GM18873 (cell line): Measurements from ENCODE around the gene TMEM33.
"Not testable (repeated sequence)": the region's sequence is repeated elsewhere in the genome, so short reads cannot be mapped to it uniquely, and the experiment has no call there.

Experiments
- ATAC-seq: cut with Tn5 transposase; IDR thresholded peaks from one replicate; pipeline ENCODE4 v1.9.1; 2021; ENCODE audit warnings: mild to moderate bottlenecking, moderate library complexity, moderate number of reproducible peaks; ENCODE audit not compliant: unreplicated experiment, low FRiP score

Gene TMEM33, protein sequence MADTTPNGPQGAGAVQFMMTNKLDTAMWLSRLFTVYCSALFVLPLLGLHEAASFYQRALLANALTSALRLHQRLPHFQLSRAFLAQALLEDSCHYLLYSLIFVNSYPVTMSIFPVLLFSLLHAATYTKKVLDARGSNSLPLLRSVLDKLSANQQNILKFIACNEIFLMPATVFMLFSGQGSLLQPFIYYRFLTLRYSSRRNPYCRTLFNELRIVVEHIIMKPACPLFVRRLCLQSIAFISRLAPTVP

DNA sequence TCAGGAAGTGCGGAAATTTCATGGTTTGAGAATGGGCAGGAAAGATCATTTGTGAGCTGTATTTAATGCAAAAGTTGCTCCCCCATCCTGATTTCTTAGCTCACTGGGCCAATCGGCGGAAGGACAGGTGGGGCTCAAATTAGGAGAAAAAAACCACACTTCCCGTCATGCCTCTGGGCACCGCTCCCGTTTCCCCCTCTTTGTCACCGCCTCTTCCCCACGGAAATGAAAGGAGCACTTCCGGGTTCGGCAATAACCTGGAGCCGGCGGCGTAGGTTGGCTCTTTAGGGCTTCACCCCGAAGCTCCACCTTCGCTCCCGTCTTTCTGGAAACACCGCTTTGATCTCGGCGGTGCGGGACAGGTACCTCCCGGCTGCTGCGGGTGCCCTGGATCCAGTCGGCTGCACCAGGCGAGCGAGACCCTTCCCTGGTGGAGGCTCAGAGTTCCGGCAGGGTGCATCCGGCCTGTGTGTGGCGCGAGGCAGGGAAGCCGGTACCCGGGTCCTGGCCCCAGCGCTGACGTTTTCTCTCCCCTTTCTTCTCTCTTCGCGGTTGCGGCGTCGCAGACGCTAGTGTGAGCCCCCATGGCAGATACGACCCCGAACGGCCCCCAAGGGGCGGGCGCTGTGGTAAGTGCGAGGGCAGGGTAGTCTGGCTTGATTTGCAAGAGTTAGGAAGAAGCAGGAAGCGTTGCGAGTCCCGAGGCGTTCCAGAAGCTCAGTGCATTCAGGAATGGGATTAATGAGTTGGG lies at the start of gene TMEM33:
TSS of gene TMEM33 (plus strand) at position 529 of the 751 bp plus-strand sequence. CDS start at position 585, 56 bp downstream.
- ATAC-seq: peak; percentile 89

- no peak for ATAC-seq
These were observed 49.8 kb upstream of the TMEM33 start for GRCh38 chr4:41885456-41885855.

- no peak for ATAC-seq
These were observed 48.0 kb upstream of the TMEM33 start for GRCh38 chr4:41887277-41887676.

GRCh38 chr4:41887821-41888686 lies 47.2 kb upstream of the TMEM33 start:
- ATAC-seq: no peak

DNA sequence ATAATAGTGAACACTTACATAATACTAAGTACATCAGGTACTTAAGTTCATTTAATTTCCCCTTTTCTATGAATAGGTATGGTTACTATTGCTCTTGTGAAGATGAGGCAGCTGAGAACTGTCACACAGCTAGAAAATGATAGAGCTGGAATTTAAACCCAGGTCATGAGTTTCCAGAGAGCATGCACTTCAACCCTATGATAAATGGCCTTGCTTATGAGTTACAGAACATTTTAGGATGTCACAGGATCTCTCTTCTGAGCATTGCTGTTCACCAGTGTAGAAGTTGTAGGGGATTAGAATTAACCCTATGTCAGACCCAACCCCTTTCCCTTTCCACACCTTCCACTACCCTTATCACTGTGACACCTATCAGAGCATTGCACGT lies 46.5 kb upstream of the TMEM33 start:
- ATAC-seq: no peak

- no peak for ATAC-seq
These were observed 45.9 kb upstream of the TMEM33 start for GRCh38 chr4:41889317-41889716.

DNA sequence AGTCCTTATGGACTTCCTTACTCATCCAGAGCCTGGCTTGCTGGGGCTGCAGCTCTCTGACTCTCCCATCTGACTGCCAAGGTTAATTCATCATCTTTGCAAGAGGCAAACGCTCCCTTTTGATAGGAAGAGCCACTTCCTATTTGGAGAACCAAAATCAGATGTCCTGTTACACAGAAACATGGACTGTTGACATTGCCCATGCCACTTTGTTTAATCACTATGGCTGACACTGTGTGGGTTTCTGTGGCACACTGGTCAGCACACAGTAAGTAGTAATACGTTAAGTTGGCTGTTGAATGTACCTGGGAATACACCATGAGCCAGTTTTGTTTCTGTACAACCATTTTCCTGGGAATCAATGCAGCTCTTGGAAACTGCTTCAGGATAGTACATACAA lies 45.1 kb upstream of the TMEM33 start:
- ATAC-seq: no peak

DNA sequence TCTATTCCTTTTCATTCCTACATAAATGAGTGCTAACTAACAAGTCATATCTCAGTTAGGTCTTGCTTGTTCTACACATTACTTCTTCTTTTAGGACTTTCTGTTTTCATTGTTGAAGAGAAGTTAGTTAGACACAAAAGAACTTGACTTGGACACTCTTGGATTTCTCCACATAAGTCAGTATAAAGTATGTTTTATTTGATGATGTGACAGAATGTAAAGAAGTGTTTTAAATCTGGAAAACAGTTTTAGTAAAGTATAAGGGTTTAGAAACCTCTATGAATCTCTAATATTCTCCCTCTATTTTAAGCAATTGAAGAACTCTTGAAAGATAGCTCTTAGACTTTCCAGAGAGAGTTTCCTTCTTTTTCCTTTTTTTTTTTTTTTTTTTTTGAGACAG lies 38.6 kb upstream of the TMEM33 start:
- no peak for ATAC-seq

DNA sequence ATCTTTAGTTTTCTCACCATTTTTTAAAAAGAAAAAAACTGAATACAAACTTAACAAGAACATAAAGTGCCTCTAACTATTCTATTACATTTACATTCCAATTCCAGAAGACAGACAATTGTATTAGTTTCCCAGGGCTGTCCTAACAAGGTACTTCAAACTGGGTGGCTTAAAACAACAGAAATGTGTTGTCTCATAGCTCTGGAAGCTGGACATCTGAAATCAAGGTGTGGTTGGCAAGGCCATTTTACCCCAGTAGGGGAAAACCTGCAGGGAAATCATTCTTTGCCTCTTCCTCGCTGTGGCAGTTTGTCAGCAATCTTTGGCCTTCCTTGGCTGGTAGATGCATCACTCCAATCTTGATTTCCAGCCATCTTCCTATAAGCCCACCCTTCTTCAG lies 37.5 kb upstream of the TMEM33 start:
- no peak for ATAC-seq

GRCh38 chr4:41909136-41909535 lies 26.1 kb upstream of the TMEM33 start:
- ATAC-seq: not testable (repeated sequence)

- no peak for ATAC-seq
These were observed 22.7 kb upstream of the TMEM33 start for GRCh38 chr4:41912546-41912945.

- no peak for ATAC-seq
These were observed 21.7 kb upstream of the TMEM33 start for GRCh38 chr4:41913509-41913908.

GRCh38 chr4:41918278-41918677 lies 17.0 kb upstream of the TMEM33 start:
- ATAC-seq: no peak

DNA sequence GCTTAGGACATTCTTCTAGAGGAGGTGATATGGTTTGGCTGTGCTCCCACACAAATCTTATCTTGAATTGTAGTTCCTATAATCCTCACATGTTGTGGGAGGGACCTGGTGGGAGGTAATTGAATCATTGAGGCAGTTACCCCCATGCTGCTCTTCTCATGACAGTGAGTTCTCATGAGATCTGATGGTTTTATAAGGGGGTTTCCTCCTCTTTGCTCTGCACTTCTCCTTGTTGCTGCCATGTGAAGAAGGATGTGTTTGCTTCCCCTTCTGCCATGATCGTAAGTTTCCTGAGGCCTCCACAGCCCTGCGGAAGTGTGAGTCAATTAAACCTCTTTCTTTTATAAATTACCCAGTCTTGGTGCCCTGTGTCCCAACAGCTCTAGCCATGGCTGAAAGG lies 14.8 kb upstream of the TMEM33 start:
- ATAC-seq: not testable (repeated sequence)

DNA sequence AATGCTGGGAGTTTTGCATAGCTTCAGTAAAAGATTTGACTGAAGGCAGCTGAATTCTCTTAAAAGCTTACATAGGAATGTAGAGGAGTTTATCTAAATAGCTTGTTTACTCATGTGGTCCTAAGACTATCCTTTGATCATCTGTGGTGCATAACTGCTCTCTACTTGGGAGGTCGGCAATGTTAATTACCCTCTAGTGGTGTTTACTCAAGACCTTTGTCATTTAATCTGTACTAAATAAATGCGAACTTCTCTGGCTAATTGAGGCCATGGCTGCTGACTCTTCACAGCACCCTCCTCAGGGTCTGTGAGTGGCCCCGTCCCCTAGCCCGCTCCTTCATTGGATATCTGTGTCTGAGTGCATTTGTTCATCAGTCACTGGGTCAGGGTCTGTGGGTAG lies 13.8 kb upstream of the TMEM33 start:
- no peak for ATAC-seq

DNA sequence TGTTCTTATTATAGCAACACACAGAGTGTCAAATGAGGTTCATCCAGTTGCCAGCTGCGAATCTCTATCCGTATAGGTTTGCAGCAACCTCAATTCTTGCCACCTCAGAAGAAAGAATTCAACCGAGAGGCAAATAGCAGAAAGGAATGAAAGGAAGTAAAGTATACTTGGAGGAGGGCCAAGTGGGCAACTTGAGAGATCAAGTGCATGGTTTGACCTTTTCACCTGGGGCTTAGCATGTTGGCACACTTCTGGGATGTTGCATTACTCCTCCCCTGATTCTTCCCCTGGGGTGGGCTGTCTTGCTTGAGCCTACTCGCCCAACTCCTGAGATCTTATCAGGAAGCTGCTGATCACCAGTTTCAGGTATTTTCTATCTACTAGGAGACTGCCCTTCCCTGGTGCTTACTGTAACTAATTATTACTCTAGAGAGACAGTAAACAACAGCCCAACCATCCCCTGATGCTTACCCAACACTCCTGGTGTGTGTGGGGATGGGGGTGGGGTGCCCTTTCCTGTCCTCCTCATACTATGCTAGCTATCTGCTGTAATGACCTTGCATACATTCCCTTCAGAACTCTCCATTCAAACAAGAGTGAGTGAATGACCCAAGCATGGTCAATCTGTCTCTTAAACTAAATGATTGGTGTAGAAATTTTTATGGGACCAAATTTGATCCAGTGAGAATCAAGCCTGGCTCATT lies 7.3 kb upstream of the TMEM33 start:
- ATAC-seq: no peak

DNA sequence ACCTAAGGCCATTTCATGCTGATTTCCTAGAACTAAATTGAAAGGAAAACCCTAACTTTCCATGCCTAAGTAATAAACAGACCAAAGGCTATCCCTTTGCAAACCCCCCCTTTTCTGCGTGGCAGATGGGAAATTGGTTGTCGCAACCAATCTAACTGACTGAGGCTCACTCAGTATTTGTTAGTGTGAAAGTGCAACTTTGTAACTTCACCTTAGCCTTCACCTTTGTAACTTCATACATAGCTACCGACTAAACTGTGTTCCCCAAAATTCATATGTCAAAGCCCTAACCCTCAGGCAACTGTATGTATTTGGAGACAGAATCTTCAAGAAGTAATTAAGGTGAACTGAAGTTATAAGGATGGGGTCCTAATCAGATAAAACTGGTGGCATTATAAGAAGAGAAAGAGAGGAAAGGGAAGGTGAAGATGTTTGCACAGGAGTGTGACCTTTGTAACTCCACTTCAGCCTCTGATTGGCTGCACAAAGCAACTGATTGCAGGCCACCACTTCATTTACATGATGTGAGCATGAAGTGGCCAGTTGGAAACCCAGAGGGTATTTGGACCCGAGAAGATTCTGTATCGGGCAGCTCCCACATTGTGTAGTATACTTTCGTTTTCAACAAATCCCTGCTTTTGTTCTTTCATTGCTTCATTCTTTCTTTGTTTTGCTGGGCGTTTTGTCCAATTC lies 4.9 kb upstream of the TMEM33 start:
- ATAC-seq: no peak

GRCh38 chr4:41932988-41933387 lies 2.2 kb upstream of the TMEM33 start:
- no peak for ATAC-seq

GRCh38 chr4:41933997-41934503 lies 1.2 kb upstream of the TMEM33 start:
- ATAC-seq: no peak

DNA sequence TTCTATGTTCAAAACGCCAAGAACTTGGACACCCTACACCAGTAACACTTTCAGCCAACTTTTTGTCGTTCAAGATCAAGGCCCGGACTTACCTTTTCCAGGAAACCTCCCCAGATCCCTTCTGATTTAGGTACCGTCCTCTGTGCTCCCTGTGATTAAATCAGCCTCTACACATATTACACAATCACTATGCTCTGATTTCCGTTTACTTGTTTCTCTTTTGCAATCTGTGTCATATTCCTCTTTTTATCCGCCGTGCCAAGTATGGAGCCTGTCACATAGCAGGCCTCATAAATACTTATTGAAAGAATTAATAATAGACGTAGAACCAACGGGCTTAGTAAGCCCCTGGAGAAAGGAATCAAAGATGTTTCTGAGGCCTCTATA lies 722 bp upstream of the TMEM33 start:
- ATAC-seq: no peak
